Stimulated activated naive CD4-positive, alpha-beta T cell (primary cell): ENCODE measurements around the gene SCO1.

Experiments
- DNase-seq, 6 experiments: peaks; one replicate each; lab custom pipeline; 2025; lab: John Stamatoyannopoulos, UW

Gene SCO1

DNA sequence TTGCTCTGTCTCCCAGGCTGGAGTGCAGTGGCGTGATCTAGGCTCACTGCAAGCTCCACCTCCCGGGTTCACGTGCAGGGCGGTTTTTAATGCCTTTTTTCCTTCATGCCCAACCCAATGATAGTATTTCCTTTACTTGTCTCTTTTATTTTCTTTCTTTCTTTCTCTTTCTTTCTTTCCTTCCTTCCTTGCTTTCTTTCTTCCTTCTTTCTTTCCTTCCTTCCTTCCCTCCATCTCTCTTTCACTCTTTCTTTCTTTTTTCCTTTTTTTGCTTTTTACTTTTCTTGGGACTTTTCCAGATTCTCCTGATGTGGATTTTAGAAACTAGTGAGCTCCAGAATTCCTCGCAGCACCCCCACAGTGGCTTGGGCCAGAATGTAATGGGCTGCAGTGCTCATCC is 43.3 kb downstream of the SCO1 start:
- no peak for DNase-seq

DNA sequence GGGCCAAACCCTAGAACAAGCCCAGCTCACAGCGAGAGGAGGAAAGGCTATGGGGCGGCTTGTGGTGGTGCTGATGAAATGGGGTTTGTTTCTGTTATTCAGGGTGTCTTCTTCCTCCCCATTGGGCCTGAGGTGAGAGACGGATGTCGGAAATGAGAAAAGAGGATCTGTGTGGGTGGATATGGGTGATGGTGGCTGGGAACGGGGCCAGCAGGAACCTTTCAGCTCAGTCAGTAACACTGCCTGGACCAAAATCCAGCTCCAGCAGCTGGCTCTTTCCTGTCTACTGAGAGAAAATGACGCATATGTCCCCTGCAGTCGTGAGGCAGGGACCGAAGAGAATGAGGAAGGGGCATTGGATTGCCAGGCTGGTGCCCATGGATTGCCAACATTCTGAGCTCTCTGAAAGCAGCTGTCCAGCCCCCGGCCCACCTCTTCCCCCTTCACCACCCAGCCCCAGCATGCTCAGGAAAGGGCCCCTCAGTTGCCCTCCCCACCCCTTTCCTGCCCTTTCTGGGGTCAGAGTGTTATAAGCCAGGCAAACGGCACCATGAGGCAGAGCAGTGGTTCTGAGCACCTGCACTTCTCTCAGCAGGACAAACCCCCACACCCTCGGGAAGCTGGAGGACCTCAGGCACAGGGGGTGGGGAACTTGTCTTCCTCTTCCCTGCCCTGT is 44.2 kb downstream of the SCO1 start:
- DNase-seq = peak in 2 of 6 experiments; percentile 8 to 16

DNA sequence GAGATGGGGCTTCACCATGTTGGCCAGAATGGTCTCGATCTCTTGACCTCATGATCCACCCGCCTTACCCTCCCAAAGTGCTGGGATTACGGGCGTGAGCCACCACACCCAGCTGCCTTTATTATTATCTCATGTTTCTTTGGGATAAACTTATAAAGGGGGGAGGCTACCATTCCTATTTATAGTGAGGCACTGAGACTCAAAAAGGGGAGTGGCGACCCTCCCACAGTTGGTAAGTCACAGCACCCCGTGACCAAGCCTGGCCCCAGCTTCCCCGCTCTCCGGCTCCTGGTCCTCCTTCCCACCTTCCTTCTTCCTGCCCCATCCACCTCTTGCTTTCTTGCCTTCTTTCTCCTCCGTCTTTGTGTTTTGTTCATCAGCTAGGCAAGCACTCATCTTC is 45.4 kb downstream of the SCO1 start:
- DNase-seq = no peak

DNA sequence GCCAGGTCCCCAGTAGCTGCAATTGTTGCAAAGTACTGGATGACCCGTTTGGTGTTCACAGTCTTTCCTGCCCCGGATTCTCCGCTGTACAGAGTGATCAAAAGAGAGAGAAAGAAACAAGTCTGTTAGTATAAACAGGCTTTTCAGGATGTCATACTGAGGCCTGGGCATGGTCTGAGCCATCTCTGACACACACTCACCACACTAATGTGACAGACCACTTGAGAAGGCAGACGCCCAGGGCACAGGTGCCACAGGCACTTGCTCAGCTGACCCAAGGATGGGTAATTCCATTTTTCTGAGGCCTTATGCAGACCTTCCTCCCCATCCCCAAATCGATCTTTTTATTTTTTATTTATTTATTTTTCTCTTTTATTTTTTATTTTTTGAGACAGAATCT is 47.7 kb downstream of the SCO1 start:
- DNase-seq = no peak

DNA sequence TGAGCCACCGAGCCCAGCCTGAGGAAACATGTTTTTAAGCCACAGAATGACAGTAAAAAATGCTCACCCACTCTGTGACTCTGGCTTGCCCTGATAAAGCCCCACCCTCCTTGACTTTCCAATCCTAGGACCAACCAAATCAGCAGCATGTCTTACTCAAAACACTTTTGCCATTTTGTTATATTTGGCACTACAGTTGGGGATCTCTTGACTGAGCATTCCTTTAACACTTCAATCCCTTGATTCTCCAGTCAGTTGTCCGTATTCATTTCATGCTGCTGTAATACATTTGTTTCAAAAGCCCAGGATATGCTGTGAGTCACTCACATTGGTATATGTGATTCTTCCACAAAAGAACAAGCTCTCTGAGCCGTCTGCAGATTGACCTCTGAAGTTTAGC is 48.4 kb downstream of the SCO1 start:
- no peak for DNase-seq

DNA sequence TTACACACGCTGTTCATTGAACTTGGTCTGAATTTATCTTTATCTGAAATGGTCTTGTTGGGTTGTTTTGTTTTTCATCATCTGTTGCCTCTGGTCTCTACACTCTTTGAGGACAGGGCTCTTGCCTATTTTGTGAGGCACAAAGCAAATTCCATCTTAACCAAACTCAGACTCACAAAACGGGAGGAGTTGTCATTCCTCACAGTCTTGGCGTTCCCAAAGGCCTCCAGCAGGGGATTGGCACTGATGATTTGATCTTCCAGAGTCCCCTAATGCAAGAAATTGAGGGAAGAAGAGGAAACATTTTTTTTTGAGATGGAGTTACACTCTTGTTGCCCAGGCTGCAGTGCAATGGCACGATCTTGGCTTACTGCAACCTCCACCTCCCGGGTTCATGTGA is 49.0 kb downstream of the SCO1 start:
- DNase-seq = no peak

DNA sequence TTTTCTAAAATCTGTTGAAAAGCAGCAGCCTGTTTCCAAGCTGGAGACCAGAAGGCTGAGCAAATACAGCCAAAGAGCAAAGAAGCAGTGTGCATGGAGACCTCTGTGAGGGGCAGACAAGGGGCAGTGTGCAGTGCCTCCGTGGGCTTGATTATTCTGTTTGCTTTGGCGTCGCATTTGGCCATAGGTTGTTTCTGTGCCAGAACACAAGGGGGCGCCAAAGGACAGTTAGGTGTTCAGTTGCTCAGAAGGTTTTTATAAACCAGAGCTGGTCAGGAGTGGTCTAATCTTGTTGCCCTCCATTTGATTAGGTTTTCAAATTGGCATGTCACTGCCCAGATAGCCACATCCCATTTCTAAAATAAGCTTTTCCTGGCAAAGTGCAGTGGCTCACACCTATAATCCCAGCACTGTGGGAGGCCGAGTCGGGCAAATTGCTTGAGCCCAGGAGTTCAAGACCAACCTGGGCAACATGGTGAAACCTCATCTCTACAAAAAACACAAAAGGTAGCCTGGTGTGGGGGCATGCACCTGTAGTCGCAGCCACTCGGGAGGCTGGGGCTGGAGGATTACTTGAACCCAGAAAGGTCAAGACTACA is 50.8 kb downstream of the SCO1 start:
- DNase-seq = peak; percentile 27 to 81 (median 61)

DNA sequence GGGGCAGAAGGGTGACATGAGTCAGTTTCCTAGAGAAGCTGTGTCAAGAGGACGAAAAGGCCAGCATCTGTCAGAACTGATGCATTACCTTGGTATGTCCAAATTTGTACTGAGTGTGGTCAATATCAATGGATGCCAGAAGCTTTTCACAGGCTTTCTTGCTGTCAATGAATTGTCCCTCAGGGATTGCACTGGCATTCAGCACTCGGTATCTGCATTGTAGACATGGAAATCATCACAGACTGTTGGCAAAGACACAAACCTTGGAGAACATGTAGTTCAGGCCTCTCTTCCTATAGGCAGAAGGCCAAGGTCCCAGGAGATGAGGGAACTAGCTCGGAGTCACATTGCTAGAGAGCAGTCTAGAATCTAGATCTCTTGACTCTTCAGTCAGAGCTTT is 56.9 kb downstream of the SCO1 start:
- no peak for DNase-seq

DNA sequence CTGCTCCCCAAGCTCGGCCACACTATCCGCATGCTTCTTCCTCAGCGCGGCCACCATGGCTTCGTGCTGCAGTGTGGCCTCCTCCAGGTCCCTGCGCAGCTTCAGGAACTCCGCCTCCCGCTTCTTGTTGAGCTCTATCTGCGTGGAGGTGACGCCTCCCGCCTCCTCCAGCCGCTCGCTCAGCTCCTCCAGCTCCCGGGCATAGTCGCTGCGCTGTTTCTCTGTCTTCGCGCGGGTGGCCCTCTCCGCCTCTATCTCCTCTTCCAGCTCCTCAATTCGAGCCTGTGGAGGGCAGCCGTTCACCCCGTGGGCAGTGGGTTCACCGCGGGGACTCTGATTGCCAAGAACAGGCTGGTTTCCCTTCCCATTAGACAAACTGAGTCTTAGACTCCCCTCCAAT is 59.2 kb downstream of the SCO1 start:
- DNase-seq = no peak

DNA sequence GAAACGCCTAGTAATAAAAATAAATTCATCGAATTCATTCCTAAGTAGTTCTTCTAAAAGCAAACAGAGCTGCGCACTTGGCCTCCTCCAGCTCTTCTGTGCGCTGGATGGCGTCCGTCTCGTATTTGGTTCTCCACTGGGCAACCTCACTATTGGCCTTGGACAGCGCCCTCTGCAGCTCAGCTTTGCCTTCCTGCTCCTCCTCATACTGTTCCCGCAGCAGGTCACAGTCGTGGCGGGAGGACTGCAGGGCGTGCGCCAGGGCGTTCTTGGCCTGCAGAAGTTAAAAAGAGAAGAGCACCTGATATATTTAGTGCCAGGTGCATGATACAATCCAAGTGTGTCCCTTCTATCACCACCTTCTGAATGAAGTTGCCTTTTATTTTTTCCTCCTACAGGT is 62.0 kb downstream of the SCO1 start:
- no peak for DNase-seq

DNA sequence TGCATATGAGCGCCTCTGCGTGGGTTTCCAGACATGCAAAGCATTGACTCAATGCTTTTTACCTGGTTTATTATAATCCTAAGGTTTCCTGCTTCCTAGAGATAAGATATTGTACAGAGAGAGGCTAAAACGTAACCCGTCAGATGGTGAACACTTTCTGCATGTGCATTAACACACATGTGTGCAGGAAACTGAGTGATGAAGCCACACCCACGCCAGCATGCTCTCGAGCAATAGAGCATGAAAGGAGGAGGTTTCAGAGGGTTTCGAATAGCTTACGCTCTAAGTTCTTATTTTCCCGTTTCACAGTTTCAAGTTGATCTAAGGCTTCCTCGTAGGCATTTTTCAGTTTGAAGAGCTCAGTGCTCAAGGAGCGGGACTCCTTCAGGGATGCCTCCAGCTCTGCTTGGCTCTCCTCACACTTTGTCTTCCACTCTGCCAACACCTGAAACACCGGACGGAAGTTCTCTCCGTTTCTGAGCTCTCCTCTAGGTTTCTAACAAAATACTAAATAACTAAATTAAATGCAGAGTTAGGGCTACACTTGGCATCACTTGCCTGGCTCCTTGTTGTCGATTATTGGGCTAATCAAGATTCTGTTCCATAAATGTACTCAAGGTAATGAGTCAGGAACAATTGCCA is 63.5 kb downstream of the SCO1 start:
- no peak for DNase-seq

DNA sequence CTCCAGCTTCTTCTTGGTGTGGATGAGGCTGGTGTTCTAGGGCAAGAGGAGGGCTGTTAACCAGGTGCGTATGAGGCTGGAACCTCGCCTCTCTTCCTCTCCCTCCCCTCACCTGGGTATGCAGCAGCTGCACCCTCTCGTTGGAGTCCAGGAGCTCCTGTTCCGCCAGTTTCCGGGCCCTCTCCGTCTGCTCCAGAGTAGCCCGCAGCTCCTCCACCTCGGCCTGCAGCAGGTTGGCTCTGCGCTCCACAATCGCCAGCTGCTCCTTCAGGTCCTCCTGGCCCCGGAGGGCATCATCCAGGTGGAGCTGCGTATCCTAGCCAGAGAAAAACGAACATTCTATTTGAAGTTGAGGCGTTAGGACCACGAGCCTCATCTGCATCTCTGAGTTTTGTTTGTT is 65.6 kb downstream of the SCO1 start:
- no peak for DNase-seq

DNA sequence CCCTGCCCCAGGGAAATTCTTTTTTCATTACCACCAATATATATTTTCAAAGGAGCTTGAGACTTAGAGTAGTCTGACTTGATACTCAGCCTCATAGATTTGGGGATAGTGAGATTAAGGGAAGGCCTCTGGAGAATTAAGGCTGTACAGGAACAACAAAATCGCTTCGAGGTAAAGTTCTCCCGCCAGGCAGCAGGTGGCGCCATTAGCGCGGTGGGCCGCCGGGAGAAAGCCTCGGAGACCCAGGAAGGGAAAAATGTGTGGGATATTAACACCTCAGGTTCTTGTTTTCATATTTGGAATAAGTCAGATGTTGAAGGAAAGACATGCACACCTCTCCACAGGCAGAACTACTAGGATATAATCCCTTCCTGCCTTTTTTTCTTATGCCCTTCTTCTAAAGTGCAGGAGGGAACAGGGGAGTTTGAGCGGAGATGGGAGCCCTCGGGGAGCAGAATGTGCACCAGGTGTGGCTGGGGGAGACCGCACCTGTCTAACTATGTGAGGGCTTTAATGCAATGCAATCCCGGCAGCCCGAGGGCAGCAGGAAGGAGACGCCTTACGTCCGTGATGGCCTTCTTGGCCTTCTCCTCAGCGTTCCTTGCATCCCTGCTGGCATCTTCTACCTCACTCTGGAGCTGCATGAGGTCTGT is 66.2 kb downstream of the SCO1 start:
- peak in 1 of 6 experiments; percentile 17 for DNase-seq

DNA sequence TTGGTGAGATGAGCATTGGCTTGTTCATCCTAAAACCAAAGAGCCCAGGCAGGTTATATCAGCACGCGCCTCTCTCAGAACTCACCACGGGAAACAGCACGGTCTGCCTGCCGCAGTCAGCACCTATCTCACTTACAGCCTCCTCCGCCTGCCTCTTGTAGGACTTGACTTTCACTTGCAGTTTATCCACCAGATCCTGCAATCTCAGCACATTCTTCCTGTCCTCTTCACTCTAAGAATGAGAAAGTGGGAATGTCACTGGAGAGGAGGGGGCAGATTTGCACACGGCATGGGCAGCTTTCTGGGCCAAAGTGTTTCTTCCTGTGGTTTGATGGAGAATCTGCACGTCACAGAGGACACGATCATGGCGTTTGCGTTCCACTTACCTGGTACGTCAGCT is 67.6 kb downstream of the SCO1 start:
- DNase-seq = no peak

DNA sequence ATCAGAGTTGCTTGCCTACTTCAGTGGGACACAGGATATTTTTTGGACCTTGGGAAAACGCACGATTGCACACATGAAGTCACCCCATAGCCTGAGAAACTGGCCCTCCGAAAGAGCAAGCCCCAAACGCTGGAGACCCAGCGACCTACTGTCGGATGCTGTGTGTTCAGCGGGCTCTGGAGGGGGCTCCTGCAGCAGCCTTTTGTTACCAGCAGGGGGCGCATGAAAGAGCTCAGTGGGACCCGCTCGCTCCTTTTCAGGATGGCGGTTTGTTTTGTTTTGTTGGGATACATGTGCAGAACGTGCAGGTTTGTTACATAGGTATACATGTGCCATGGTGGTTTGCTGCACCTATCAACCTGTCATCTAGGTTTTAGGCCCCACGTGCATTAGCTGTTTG is 68.6 kb downstream of the SCO1 start:
- no peak for DNase-seq

DNA sequence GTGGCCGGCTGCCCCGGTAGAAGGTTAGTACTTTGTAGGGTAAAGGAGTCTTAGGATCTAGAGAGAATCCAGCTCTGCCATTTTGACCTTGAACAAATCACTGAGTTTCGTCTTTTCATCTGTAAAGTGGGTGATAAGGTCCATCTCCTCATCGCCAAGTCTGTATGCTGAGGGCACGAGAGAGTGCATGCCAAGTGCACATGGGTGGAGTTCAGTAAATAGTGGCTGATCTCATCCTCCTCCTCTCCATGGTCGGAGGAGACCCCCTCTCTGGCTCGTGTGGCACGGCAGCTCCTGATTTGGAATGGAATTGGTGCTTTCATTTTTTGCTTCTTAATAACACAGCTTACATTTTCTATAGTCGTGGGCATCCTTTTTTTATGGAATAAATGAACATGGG is 70.9 kb downstream of the SCO1 start:
- no peak for DNase-seq

DNA sequence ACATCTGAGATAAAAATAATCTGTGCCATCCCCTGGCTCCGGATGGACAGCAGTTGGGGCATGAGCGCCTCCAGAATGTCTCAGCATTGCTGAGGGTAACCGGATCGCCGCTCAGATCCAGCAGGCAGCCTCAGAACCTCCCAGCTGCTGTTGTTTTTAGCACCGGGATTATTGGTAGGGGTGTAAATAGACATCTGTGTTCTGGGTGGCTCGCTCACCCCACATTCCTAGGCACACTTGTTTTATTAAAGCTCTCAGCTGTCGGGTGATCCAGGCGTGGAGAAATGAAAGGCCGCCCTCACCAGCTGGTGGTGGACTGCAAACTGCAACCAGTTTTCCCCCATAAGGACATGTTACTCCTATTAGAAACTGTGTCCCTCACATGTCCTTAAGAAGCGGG is 72.4 kb downstream of the SCO1 start:
- no peak for DNase-seq

DNA sequence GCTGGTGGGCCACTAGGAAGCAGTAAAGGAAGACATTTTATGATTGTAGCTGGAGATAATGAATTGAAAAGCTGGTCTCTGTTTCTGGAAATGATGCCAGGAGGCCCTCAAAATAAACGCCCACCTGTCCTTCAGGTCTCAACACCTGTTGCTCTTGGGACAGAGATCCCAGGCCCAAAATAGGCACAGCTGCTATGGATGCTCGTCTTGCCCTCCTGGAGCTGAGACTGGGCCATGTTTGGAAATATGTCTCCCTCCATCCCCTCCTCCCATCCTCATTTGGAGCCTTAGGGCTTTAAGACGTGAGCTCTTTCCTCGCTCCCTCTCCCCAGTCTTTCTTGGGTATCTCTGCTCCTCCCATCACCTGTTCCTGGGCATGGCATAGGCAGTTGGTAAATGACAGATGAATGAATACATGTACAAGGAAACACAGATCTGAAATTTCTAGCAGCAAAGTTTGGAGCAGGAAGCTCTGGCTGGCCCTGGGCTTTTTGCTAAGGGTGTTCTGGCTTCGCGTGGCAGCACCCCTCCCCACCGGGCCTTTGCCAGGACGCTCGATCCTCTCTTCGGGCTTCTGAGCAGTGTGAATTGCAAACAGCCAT is 73.5 kb downstream of the SCO1 start:
- no peak for DNase-seq

DNA sequence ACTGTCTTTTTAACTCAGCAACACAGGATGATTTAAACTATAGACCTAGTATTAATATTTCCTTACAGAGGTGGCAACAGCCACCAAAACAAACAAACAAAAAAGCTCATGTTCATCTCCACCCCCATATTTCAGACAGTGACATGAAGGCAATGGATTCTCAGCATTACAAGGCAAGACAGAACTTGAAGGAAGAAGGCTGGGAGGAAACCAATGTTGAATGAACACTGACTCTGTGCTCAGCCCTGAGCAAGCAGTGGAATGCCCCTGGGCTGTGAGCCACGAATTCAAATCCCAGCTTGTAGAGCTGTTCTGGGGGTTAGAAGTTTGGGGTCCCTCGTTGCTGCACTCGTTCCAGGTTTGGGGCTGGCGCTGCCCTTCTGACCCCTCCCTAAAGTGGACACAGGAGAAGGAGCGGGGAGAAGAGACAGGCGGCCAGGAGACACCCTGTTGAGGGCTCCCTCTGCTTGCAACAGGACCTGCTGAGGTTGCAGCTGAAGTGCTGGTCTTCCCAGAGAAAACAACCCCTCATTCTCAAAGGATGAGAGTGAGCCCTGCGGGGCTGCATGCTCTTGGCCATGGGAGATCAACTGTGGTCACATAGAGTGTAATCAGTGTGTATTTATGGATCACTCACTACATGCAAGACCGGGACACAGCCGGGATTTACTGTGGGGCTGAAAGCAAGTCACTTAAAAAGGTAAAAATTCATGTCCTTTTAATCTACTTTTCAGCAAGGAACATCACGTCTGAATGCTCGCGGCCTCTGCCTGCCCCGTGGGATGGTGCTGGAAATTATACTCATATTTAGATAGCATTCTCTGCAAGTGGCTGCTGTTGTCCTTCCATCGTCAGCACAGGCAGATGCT is 74.5 kb downstream of the SCO1 start:
- no peak for DNase-seq
